Measurements from ENCODE around the gene RAB12. TPM values are rescaled to one million over a fixed set of nuclear protein-coding genes. Genes with fewer than 3 reads are reported as not detected.

The RAB12 gene
- total RNA-seq, 1 experiment from 2014 or later: 47.7 TPM

DNA sequence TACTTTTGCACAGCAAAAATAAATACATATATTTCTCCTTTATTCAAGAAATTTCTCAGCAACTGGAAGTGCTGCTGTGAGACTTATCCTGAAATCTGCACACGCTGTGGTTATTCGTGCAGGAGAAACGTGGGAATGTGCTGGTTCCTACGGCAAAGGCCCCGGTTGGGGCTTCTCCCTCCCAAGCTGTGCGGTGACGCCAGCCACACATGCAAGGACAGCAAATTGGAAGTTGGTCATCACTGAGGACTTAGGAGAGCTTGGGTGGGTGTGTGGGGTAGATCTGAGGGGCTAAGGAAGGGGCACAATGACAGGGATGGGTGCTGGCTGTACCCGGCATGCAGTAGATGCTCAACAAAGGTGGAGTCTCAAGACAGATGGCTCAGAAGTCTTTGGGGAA, 79.6 kb downstream of the RAB12 start:
- no peak for DNase-seq
- Mint-ChIP-seq H3K9me3 (ENCODE audit: low read depth, unreplicated experiment) (no peaks in the 10 kb centered on the region), H3K4me3 (ENCODE audit: low read depth, unreplicated experiment) (no peak overlapping the region), H3K27ac (ENCODE audit: unreplicated experiment) (no peak overlapping the region), H3K4me1 (ENCODE audit: low read depth, unreplicated experiment) (no peaks in the 10 kb centered on the region), H3K27me3 (ENCODE audit: unreplicated experiment) (no peaks in the 10 kb centered on the region), H3K36me3 (ENCODE audit: insufficient read depth, unreplicated experiment) (no peaks in the 10 kb centered on the region)
- CTCF ChIA-PET: no interaction called here
- intact Hi-C loops (cut with micrococcal nuclease; ENCODE audit: unreplicated experiment): no loop called here
- no peak for TF ChIP-seq CTCF (IDR thresholded peaks at IDR 0.05; ENCODE audit: unreplicated experiment)
- no TSS peak for BruUV-seq (replicated peaks)

Other genes starting within 250 kb of the RAB12 start
- 297 and 314 TPM in 2 replicates for gene MTCL1, start 96.1 kb downstream of the RAB12 start, total RNA-seq (2022)

All from Calu3 (cell line).